Mammary epithelial cell (primary cell): ENCODE measurements around the gene KAT6B.

Experiments used
- CTCF ChIP-seq, 2 donors: IDR thresholded peaks in 1 of 2; conservative IDR thresholded peaks in 1 of 2; 2 replicates each; pipeline ENCODE4 v1.5.1; 2011 to 2012; ENCODE audit warnings: inconsistent platforms in 2 of 2, low read length in 2 of 2, mild to moderate bottlenecking in 2 of 2, control low read depth in 1 of 2, low read depth in 1 of 2; ENCODE audit not compliant: insufficient read depth in 1 of 2; ENCODE audit errors: extremely low read depth in 1 of 2
- EZH2 ChIP-seq: IDR thresholded peaks from 2 replicates; pipeline ENCODE4 v1.6.1; 2012; ENCODE audit warnings: low read length, inconsistent platforms, borderline replicate concordance

- TF ChIP-seq CTCF (conservative IDR thresholded peaks at IDR 0.05 in 1 of 2, IDR thresholded peaks at IDR 0.05 in 1 of 2; ENCODE audit: extremely low read depth in 1 of 2, insufficient read depth in 1 of 2, low read depth in 1 of 2, low read length in 2 of 2): no peak
- no peak for TF ChIP-seq EZH2
These were observed 134.3 kb downstream of the KAT6B start for GRCh38 chr10:74960670-74961069.
